Prostate gland (tissue), 2 donors: ENCODE data around the gene TMPRSS11D.

Experiments used
- POLR2A ChIP-seq: fragments of 450-650 bp; IDR thresholded peaks from one replicate; pipeline ENCODE4 v1.6.1; 2016; ENCODE audit warnings: antibody characterized with exemption, mild to moderate bottlenecking
- POLR2AphosphoS5 ChIP-seq: sonication (generic); formaldehyde crosslinking; IDR thresholded peaks from one replicate; pipeline ENCODE4 v1.6.1; 2017; ENCODE audit warnings: antibody characterized with exemption
- TF ChIP-seq, protein P1 (sequence below), 4 experiments: fragments of 200-600 bp in 2 of 4; fragments of 450-650 bp in 2 of 4; sonication (generic) in 2 of 4; IDR thresholded peaks; 1 replicate in 3 of 4; 2 replicates in 1 of 4; pipeline ENCODE4 v1.5.1; 2016 to 2019; ENCODE audit warnings: antibody characterized with exemption in 4 of 4, mild to moderate bottlenecking in 2 of 4, moderate library complexity in 2 of 4

DNA sequence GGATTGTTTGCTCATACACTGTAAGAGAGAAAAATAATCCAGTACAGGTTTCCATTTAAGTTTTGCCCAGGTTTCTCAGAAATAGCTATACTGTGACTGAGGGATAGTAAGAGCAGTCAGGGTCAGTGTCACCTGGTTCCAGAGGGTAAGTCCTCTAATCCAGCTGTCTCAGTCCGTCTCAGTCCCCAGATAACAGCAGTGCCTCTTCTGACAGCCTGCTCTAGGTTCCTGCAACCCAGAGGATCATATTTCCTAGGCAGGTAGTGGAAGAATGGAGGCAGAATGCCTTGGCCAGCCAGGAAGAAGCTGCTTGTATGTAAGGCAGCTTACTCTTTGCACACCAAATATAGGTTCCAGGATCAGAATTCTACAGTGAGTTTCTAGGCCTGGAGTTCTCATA lies 107.1 kb downstream of the TMPRSS11D start:
- TF ChIP-seq, protein P1, sequence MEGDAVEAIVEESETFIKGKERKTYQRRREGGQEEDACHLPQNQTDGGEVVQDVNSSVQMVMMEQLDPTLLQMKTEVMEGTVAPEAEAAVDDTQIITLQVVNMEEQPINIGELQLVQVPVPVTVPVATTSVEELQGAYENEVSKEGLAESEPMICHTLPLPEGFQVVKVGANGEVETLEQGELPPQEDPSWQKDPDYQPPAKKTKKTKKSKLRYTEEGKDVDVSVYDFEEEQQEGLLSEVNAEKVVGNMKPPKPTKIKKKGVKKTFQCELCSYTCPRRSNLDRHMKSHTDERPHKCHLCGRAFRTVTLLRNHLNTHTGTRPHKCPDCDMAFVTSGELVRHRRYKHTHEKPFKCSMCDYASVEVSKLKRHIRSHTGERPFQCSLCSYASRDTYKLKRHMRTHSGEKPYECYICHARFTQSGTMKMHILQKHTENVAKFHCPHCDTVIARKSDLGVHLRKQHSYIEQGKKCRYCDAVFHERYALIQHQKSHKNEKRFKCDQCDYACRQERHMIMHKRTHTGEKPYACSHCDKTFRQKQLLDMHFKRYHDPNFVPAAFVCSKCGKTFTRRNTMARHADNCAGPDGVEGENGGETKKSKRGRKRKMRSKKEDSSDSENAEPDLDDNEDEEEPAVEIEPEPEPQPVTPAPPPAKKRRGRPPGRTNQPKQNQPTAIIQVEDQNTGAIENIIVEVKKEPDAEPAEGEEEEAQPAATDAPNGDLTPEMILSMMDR (IDR thresholded peaks at IDR 0.05), result no peak
- no peak for TF ChIP-seq POLR2AphosphoS5
- TF ChIP-seq POLR2A, result no peak
